ENCODE measurements around the gene TNPO1.
"Not testable (repeated sequence)": the region's sequence is repeated elsewhere in the genome, so short reads cannot be mapped to it uniquely, and the experiment has no call there.

TNPO1 gene

GRCh38 chr5:72855821-72856220, 39.4 kb downstream of the TNPO1 start:
- DNase-seq = no peak

DNA sequence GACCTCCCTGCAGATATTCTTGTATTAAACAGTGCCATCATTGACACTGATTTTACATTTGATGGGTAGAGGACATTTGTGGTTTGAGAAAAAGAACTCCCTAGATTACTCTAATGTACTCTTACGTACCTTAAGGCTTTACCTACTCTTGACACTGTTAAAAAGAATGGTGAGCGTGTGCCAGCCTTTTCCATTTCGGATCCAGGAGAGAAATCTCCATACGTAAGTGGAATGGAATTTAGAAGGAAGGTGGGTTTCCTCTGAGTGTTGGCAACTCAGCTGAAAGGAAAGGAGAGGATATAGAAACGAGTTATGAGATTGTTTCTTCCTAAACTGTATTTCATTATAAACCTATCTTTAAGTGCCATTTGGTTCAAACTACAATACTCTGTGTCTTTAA, 40.9 kb downstream of the TNPO1 start:
- no peak for DNase-seq

DNA sequence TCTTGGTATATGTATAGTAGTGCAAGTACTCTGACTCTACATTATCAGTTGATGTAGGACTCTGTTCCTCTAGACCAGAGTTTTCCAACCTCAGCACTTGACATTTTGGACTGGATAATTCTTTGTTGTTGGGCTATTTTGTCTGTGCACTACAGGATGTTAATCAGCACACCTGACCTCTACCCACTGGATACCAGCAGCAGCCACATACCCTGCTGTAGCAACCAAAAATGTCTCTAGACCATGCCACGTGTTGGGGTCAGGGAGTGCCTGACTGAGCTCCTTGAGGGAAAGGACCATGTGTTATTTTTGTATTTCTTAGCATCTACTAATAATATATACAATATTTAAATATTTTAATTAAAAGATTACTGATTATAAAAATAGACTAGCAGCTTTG, 42.7 kb downstream of the TNPO1 start:
- no peak for DNase-seq

- DNase-seq = no peak
These were observed 44.0 kb downstream of the TNPO1 start for GRCh38 chr5:72860499-72860898.

- no peak for DNase-seq
These were observed 55.0 kb downstream of the TNPO1 start for GRCh38 chr5:72871366-72872024.

- no peak for DNase-seq
These were observed 62.4 kb downstream of the TNPO1 start for GRCh38 chr5:72878854-72879253.

DNA sequence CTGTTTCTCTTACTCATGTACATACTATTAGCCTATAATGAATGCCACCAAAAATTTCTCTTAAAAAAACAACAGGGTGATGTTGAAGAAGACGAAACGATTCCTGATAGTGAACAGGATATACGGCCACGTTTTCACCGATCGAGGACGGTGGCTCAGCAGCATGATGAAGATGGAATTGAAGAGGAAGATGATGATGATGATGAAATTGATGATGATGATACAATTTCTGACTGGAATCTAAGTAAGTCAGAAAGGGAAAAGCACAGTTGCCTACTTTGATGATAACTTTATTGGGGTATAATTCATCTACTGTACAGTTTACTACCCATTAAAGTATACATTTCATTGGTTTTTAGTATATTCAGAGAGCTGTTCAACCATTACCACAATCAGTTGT, 66.5 kb downstream of the TNPO1 start:
- no peak for DNase-seq

DNA sequence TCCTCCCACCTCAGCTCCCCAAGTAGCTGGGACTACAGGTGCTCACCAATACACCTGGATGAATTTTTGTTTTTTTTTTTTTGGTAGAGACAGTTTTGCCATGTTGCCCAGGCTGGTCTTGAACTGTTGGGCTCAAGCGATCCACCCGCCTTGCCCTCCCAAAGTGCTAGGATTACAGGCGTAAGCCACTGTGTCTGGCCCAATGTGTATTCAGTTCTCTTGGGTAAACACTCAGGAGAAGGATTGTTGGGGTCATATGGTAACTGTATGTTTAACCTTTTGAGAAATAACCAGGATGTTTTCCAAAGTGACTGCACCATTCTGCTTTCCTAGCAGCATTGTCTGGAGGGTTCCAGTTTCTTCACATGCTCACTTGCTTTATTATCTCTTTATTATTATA, 67.4 kb downstream of the TNPO1 start:
- no peak for DNase-seq

- no peak for DNase-seq
These were observed 68.4 kb downstream of the TNPO1 start for GRCh38 chr5:72884892-72885291.

GRCh38 chr5:72885824-72886223, 69.4 kb downstream of the TNPO1 start:
- DNase-seq = no peak

DNA sequence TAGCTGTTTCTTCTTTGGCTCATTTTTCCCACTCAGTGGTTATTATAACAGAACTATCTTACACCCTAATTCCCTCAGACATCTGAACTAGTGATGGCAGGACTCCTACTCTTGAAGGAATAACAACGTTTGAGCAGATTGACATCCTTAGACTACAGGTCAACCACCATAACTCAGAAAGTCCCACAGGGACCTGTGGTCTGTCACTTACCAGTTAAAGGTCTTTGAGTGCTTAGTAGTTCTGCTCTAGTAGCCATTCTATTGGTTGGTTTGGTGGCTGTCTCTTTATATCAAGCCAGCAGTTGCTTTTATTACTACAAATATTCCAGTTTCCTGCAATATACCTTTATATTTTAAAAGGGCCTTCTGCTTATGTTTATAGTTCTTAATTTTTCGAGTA, 72.1 kb downstream of the TNPO1 start:
- DNase-seq = no peak

DNA sequence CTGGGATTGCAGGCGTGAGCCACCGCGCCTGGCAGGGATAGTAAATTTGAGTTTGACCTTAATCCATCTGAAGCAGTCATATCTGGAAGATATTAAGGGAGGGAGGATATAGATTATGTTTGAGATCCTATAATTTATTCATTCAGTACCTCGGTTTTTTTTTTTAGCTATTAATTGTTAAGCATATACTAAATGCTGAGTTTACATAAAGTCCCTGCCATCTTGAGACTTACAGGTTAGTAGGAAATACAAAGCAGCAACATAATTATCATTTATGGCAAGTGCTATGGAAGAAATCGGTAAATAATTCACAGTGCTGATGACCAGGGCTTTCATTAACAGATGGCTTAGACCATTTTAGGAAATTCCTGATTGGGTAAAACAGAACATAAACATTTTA, 72.9 kb downstream of the TNPO1 start:
- no peak for DNase-seq

DNA sequence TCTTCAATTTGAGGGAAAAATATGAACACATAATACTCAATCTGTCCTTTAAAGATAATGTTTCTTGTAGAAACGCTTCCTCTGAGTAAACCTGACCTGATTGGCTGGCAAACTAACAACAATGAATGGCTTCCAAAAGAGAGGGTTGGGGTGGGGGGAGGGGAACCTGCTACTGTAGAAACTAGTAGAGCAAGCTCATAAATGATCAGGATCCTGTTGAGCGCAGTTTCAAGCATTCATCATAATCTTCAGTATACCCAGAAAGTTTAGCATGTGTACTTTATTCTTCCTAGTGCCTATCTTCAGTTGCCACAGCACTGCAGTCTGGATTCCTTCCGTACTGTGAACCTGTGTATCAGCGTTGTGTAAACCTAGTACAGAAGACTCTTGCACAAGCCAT, 76.4 kb downstream of the TNPO1 start:
- DNase-seq = no peak

DNA sequence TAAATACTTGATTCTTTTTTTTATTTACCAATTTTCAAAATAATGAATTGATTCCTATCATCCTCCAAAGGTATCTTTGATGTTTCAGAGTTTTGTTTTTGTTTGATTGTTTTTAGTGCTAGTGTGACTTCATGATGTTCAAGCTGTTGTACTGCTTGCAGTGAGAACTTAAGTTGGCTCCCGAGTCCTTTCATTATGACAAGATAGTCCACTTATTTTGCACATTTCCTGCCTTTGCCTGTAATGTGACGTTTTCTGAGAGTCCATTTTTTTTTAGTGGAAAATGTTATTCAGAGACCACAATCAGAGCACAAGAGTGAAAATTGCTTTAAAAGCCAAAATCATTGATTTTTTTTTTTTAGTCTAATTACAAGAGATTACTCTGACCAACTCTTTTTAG, 79.3 kb downstream of the TNPO1 start:
- no peak for DNase-seq

DNA sequence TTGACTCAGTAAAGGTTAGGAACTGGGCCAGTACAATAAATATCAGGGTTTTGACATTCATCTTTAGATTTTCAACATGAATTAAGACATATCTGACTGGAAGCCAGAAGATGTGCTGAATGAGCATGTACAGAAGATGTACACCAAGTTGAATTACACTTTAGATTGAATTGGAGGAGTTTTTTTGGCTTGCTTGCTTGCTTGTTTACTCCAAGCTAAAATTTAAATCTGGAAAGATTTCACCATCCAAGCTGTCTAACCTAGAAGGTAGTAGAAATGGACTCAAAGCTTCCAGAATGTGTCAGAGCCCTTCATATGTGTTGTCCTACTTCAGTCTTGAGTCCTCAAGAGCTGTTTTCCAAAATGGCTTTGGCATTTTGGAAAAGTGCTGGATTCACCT, 90.3 kb downstream of the TNPO1 start:
- no peak for DNase-seq

- no peak for DNase-seq
These were observed 92.2 kb downstream of the TNPO1 start for GRCh38 chr5:72908664-72909063.

DNA sequence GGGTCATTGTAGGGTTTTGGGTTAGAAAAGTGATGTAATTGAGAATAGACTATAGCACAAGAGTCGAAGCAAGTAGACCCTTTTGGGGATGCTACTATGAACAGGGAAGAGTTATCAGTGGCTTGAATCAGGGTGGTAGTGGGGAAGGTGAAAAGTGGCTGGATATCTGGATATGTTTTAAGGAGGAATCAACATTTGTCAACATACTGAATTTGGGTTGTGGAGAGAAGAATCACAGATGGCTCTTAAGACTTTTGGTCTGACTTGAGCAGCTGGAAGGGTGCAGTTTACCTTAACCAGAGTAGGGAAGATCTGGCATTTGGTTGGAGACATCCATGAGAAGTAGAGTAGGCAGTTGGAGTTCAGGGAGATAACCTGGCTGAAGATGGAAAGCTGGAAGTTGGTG, 100.9 kb downstream of the TNPO1 start:
- DNase-seq = no peak

GRCh38 chr5:72920690-72921502, 104.4 kb downstream of the TNPO1 start:
- DNase-seq = no peak

- no peak for DNase-seq
These were observed 105.4 kb downstream of the TNPO1 start for GRCh38 chr5:72921886-72922285.

- DNase-seq = no peak
These were observed 106.0 kb downstream of the TNPO1 start for GRCh38 chr5:72922422-72922821.

DNA sequence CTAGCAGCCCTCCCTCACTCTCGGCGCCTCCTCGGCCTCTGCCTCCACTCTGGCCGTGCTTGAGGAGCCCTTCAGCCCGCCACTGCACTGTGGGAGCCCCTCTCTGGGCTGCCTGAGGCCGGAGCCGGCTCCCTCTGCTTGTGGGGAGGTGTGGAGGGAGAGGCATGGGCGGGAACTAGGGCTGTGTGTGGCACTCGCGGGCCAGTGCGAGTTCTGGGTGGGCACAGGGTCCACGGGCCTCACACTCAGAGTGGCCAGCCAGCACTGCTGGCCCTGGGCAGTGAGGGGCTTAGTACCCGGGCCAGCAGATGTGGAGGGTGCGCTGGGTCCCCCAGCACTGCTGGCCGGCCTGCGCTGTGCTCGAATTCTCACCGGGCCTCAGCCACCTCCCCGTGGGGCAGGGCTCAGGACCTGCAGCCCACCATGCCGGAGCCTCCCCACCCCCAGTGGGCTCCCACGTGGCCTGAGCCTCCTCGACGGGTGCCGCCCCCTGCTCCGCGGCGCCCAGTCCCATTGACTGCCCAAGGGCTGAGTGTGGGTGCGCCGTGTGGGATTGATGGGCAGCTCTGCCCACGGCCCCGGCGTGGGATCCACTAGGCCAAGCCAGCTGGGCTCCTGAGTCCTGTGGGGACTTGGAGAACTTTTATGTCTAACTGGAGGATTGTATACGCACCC, 109.0 kb downstream of the TNPO1 start:
- DNase-seq = no peak

- DNase-seq = not testable (repeated sequence)
These were observed 116.2 kb downstream of the TNPO1 start for GRCh38 chr5:72932686-72933085.

DNA sequence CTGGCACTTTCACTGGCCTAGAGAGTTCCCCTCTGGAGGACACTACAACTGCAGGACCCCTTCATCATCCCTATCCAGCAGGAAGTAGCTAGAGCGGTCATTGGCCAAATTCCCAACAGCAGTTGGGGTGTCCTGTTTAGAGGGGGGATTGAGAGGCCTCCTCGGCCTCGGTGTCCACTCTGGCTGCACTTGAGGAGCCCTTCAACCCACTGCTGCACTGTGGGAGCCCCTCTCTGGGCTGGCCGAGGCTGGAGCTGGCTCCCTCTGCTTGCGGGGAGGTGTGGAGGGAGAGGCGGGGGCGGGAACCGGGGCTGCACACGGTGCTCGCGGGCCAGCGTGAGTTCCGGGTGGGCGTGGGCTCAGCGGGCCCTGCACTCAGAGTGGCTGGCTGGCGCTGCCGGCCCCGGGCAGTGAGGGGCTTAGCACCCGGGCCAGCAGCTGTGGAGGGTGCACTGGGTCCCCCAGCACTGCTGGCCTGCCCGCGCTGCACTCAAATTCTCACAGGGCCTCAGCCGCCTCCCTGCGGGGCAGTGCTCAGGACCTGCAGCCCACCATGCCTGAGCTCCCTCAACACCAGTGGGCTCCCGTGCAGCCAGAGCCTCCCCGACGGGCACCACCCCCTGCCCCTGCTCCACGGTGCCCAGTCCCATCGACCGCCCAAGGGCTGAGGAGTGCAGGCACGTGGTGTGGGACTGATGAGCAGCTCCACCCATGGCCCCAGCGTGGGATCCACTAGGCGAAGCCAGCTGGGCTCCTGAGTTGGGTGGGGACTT, 118.7 kb downstream of the TNPO1 start:
- DNase-seq = not testable (repeated sequence)

Measured in activated gamma-delta T cell treated with Interleukin-2 at 50 U/mL for 16 hours (primary cell).